C4-2B (cell line): ENCODE data around the gene TSPAN31.

Experiments
- CTCF ChIP-seq: fragments of 450-650 bp; conservative IDR thresholded peaks from 2 replicates; pipeline ENCODE4 v1.5.1; 2017; ENCODE audit warnings: mild to moderate bottlenecking
- ZFX ChIP-seq: fragments of 450-650 bp; IDR thresholded peaks from 2 replicates; pipeline ENCODE4 v1.6.1; 2017

DNA sequence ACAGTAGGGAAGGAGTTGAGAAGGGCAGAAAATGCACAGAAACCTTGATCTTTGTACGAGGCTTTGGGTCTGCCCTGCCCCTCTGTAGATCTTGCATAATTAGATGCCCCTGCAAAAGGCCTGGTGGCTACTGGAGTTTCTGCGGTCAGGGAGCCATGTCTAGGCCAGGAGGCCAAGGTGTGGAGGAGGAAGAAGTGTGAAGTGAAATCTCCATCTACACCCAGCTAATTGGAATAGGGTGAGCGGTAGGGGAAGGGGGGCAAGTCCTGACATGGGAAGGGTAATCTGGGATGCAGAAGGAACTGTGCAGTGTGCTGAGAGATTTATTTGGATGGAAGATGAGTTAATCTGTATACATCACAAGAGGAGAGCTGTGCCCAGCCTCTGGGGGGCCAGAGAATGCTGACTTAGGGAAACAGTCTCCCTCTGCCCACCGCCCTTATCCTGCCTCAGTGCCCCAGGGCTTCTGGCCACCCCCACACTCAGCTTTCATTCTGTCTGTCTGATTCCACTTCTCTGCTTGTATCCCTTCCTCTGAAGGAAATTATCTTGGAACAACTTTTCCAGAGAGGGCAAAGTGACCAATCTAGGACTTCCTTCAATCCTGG lies 16.7 kb downstream of the TSPAN31 start:
- no peak for TF ChIP-seq CTCF
- no peak for TF ChIP-seq ZFX
